Activated effector memory CD4-positive, alpha-beta T cell treated with Interleukin-2 at 50 U/mL for 16 hours (primary cell): ENCODE results near the gene SELENOW.

Source experiments
- DNase-seq: peaks from one replicate; pipeline ENCODE4 v3.0.0-alpha.2; 2020

SELENOW gene

DNA sequence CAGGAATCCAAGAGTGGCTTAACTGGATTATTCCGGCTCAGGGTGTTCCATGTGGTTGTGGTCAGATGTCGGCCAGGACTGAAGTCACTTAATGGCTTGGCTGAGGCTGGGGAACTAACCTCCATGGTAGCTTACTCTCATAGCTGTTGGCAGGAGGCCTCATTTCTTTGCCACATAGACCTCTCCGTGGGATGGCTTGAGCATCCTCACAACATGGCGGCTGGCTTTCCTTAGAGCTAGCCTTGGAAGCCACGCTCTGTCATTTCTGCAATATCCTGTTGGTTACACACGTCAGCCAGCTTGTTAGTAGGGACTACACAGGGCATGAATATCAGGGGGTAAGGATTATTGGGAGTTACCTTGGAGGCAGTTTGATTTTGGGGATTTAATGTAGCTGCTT is 48.3 kb downstream of the SELENOW start:
- no peak for DNase-seq

- no peak for DNase-seq
These were observed 54.2 kb downstream of the SELENOW start for GRCh38 chr19:47832723-47833122.
